Caco-2 (cell line): ENCODE results near the gene ZNF469. TPM values are rescaled to one million over a fixed set of nuclear protein-coding genes. Genes with fewer than 3 reads are reported as not detected.

Source experiments
- BruUV-seq: library from RNA; stranded (reverse); fragments of 400-500 nt; replicated peaks from 2 replicates; lab custom pipeline; 2021; lab: Mats Ljungman, UMichigan
- CTCF ChIA-PET: fragments of 300-600 bp; sonication (Branson Sonifier 250); formaldehyde crosslinking; loops from one replicate; lab custom pipeline; 2022; ENCODE audit warnings: antibody characterized with exemption; lab: Charles Lee
- POLR2A ChIA-PET: fragments of 300-600 bp; sonication (Branson Sonifier 250); formaldehyde crosslinking; loops from one replicate; lab custom pipeline; 2022; ENCODE audit warnings: antibody characterized with exemption; lab: Charles Lee
- DNase-seq, 2 experiments: peaks; one replicate each; pipeline versions ENCODE4 v3.0.0 to v3.0.0-alpha.2; 2020 to 2022
- H3K27me3 ChIP-seq: replicated peaks from 2 replicates; pipeline ENCODE4 v1.6.0; 2011; ENCODE audit warnings: low read length; ENCODE audit not compliant: control insufficient read depth, insufficient read depth
- H3K36me3 ChIP-seq: 2 replicates; pipeline ENCODE4 v1.5.1; 2011; ENCODE audit warnings: low read length; ENCODE audit not compliant: control insufficient read depth, insufficient read depth
- H3K4me1 ChIP-seq: fragments of 250-450 bp; sonication (Bioruptor Pico); 2 replicates; pipeline ENCODE4 v1.5.1; 2020; ENCODE audit warnings: mild to moderate bottlenecking
- H3K4me3 ChIP-seq: 2 replicates; pipeline ENCODE4 v1.5.1; 2011; ENCODE audit warnings: low read depth, mild to moderate bottlenecking, control low read depth, low read length
- H3K9me3 ChIP-seq: fragments of 250-450 bp; sonication (Bioruptor Pico); 2 replicates; pipeline ENCODE4 v1.5.1; 2020; ENCODE audit warnings: mild to moderate bottlenecking, moderate library complexity
- H3K27ac Mint-ChIP-seq: one replicate; pipeline ENCODE4 v1.8.0; 2022; ENCODE audit warnings: mixed read lengths; ENCODE audit not compliant: unreplicated experiment
- H3K27me3 Mint-ChIP-seq: one replicate; pipeline ENCODE4 v1.8.0; 2022; ENCODE audit warnings: mixed read lengths; ENCODE audit not compliant: insufficient read depth, unreplicated experiment
- H3K36me3 Mint-ChIP-seq: one replicate; pipeline ENCODE4 v1.8.0; 2022; ENCODE audit warnings: mild to moderate bottlenecking, mixed read lengths; ENCODE audit not compliant: insufficient read depth, unreplicated experiment
- H3K4me1 Mint-ChIP-seq: one replicate; pipeline ENCODE4 v1.8.0; 2022; ENCODE audit warnings: low read depth, mixed read lengths; ENCODE audit not compliant: unreplicated experiment
- H3K4me3 Mint-ChIP-seq: one replicate; pipeline ENCODE4 v1.8.0; 2022; ENCODE audit warnings: mild to moderate bottlenecking, moderate library complexity, mixed read lengths; ENCODE audit not compliant: unreplicated experiment
- H3K9me3 Mint-ChIP-seq: one replicate; pipeline ENCODE4 v1.8.0; 2022; ENCODE audit warnings: mixed read lengths; ENCODE audit not compliant: unreplicated experiment
- intact Hi-C: fragments of 100-400 bp; cut with micrococcal nuclease; formaldehyde crosslinking; loops from one replicate; pipeline ENCODE4 v1.10.0; 2022; ENCODE audit not compliant: unreplicated experiment
- total RNA-seq: library from RNA; stranded (reverse); gene quantifications from 2 replicates; pipeline ENCODE4 v1.2.3, GENCODE V29; 2022
- TF ChIP-seq, protein P1 (sequence below), 2 experiments: fragments of 200-600 bp in 1 of 2; IDR thresholded peaks; 1 replicate in 1 of 2; 2 replicates in 1 of 2; pipeline versions ENCODE4 v1.5.1 to v1.8.0; 2011 to 2022; ENCODE audit warnings: antibody characterized with exemption in 1 of 2, control low read depth in 1 of 2, inconsistent platforms in 1 of 2, low read depth in 1 of 2, low read length in 1 of 2, mild to moderate bottlenecking in 1 of 2, moderate library complexity in 1 of 2; ENCODE audit not compliant: insufficient read depth in 1 of 2, severe bottlenecking in 1 of 2, unreplicated experiment in 1 of 2

ZNF469 gene
- total RNA-seq, 1 experiment from 2014 or later = 0.07 TPM

DNA sequence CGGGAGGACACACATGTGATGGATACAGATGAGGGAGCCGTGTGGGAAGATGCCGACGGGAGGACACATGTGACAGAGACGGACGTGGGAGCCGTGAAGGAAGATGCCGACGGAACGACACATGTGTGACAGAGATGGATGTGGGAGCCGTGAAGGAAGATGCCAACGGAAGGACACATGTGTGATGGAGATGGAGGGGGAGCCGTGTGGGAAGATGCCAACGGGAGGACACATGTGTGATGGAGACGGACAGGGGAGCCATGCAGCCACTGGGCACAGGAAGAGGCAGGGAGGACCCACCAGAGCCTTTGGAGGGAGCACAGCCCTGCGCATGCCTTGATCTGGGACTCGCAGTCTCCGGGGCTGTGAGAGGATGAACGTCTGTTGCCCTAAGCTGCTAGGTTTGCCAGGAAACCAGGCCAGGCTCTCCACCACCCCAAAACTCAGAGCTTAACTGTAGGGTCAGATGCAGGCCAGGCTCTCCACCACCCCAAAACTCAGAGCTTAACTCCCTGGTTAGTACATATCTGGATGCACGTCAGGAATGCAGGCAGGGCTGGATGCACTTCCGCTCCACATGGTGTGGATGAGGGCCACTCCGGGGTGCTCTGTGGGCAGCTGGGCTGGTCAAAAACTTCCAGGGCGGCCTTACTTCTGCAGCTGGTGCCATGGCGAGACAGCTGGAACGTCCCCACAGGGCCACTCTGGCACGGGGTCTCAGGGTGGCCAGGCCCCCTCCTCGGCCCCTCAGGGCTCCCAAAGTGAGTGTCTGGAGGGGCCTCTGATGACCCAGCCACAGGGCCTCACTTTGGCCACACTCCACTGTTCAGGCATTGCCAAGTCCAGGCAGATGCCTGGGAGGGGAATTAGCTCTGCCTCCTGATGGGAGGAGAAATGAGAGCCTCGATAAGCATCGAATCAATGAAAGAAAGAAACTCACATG is 47.7 kb upstream of the ZNF469 start:
- intact Hi-C loops = no loop called here
- BruUV-seq = no TSS peak
- Mint-ChIP-seq H3K4me1 (no peaks in the 10 kb centered on the region), H3K27me3 (no peaks in the 10 kb centered on the region), H3K27ac (no peak overlapping the region), H3K9me3 (peaks cover 28% of the 10 kb centered on the region), H3K4me3 (no peak overlapping the region), H3K36me3 (no peaks in the 10 kb centered on the region)
- ChIA-PET CTCF (no interaction called here), POLR2A (no interaction called here)
- Histone ChIP-seq H3K4me1 (no peaks in the 10 kb centered on the region), H3K36me3 (no peaks in the 10 kb centered on the region), H3K9me3 (peaks cover 3% of the 10 kb centered on the region; the same call in 1 of the 2 replicates), H3K27me3 (no peaks in the 10 kb centered on the region), H3K4me3 (no peak overlapping the region)
- DNase-seq = no peak
- TF ChIP-seq, protein P1, sequence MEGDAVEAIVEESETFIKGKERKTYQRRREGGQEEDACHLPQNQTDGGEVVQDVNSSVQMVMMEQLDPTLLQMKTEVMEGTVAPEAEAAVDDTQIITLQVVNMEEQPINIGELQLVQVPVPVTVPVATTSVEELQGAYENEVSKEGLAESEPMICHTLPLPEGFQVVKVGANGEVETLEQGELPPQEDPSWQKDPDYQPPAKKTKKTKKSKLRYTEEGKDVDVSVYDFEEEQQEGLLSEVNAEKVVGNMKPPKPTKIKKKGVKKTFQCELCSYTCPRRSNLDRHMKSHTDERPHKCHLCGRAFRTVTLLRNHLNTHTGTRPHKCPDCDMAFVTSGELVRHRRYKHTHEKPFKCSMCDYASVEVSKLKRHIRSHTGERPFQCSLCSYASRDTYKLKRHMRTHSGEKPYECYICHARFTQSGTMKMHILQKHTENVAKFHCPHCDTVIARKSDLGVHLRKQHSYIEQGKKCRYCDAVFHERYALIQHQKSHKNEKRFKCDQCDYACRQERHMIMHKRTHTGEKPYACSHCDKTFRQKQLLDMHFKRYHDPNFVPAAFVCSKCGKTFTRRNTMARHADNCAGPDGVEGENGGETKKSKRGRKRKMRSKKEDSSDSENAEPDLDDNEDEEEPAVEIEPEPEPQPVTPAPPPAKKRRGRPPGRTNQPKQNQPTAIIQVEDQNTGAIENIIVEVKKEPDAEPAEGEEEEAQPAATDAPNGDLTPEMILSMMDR (IDR thresholded peaks at IDR 0.05; ENCODE audit: insufficient read depth in 1 of 2, low read depth in 1 of 2, low read length in 1 of 2, severe bottlenecking in 1 of 2, unreplicated experiment in 1 of 2) = no peak

DNA sequence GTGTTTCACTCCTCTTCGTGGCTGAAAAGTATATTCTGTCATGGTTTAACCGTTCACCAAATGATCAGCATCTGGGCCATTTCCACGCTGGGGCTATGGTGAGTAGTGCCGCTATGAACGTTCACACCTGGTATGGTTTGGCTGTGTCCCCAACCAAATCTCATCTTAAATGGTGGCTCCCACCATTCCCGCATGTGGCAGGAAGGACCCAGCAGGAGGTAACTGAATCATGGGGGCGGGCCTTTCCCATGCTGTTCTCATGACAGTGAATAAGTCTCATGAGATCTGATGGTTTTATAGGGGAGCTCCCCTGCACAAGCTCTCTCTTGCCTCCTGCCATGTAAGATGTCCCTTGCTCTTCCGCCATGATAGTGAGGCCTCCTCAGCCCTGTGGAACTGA is 45.7 kb upstream of the ZNF469 start:
- Histone ChIP-seq H3K27me3 (no peaks in the 10 kb centered on the region), H3K36me3 (no peaks in the 10 kb centered on the region), H3K4me3 (no peak overlapping the region), H3K9me3 (peaks cover 3% of the 10 kb centered on the region; the same call in 1 of the 2 replicates), H3K4me1 (no peaks in the 10 kb centered on the region)
- Mint-ChIP-seq H3K27me3 (no peaks in the 10 kb centered on the region), H3K36me3 (no peaks in the 10 kb centered on the region), H3K27ac (no peak overlapping the region), H3K4me3 (no peak overlapping the region), H3K4me1 (no peaks in the 10 kb centered on the region), H3K9me3 (peaks cover 28% of the 10 kb centered on the region)
- ChIA-PET POLR2A (no interaction called here), CTCF (no interaction called here)
- TF ChIP-seq, protein P1 (IDR thresholded peaks at IDR 0.05; ENCODE audit: insufficient read depth in 1 of 2, low read depth in 1 of 2, low read length in 1 of 2, severe bottlenecking in 1 of 2, unreplicated experiment in 1 of 2) = no peak
- intact Hi-C loops = no loop called here
- no peak for DNase-seq
- BruUV-seq = no TSS peak

DNA sequence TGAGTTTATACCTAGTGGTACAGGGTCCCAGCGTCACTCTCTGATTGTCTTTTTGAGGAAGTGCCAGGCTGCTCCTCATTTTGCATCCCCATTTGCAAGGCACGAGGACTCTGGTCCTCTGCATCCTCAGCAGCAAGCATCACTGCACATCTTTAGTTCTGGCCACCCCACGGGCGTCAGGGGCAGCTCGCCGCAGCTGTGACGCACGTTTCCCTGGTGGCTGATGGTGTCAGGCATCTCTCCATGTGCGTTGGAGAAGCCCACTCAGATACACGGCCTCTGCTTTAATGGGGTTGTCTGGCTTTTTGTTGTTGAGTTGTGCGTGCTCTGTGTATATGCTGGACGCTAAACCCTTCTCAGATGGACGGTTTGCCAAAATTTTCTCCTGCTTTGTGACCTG is 45.2 kb upstream of the ZNF469 start:
- peaks cover 28% of the 10 kb centered on the region for H3K9me3 Mint-ChIP-seq
- TF ChIP-seq, protein P1 (IDR thresholded peaks at IDR 0.05; ENCODE audit: insufficient read depth in 1 of 2, low read depth in 1 of 2, low read length in 1 of 2, severe bottlenecking in 1 of 2, unreplicated experiment in 1 of 2) = no peak
- Histone ChIP-seq H3K9me3 (peaks cover 3% of the 10 kb centered on the region; the same call in 1 of the 2 replicates), H3K36me3 (no peaks in the 10 kb centered on the region), H3K4me1 (no peaks in the 10 kb centered on the region), H3K27me3 (no peaks in the 10 kb centered on the region), H3K4me3 (no peak overlapping the region)
- no peaks in the 10 kb centered on the region for H3K4me1 Mint-ChIP-seq
- ChIA-PET POLR2A (no interaction called here), CTCF (no interaction called here)
- no peaks in the 10 kb centered on the region for H3K27me3 Mint-ChIP-seq
- no peak overlapping the region for H3K4me3 Mint-ChIP-seq
- BruUV-seq = no TSS peak
- H3K27ac Mint-ChIP-seq = no peak overlapping the region
- no peak for DNase-seq
- intact Hi-C loops = no loop called here
- no peaks in the 10 kb centered on the region for H3K36me3 Mint-ChIP-seq
